HG02884 (cell line): ENCODE data around the gene PTPRM.

ENCODE experiments used
- ATAC-seq: cut with Tn5 transposase; IDR thresholded peaks from one replicate; pipeline ENCODE4 v1.9.1; 2021; ENCODE audit warnings: mild to moderate bottlenecking, moderate library complexity; ENCODE audit not compliant: unreplicated experiment

The PTPRM gene

DNA sequence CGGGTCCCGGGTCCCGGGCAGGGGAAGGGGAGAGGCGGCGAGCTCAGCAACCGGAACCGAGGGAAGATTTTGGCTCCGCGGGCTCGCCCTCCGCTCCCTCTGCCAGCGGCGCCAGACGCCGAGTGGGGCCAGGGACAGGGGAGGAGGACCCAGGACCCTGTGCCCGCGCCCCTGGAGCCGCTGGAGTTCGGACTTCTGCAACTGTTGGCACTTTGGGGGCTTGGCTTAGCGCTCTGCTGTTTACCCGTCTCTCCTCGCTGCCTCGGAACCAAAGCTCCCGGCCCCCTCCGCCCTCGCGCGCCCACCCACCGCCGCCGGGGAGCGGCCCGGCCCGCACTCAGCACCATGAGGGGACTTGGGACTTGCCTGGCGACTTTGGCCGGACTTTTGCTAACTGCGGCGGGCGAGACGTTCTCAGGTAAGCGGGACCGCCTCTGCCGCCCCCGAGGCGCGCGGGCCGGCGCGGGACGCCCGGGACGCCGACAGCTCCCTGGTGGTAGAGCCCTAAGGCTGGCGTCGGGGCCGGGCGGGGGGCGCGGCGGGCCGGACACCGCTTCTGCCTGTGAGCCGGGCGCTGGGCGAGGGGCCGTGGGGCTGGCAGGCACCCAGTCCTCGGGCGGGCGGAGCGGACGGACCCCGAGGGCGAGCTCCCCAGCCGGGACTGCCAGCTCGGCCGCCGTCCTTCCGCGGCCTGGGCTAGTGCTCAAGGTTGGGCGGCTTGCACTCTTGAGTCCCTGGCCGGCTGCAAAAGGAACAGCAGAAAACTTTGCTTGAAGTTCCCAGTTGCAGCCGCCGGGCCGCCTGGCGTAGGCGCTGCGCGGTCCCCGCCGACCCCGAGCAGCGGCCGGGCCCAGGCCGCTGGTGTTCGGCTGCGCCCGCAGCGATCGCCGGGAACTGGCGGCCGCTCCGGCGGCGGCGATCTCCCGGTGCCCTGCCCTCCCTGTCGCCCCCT, 634 bp downstream of the PTPRM start:
- peak; percentile 9 for ATAC-seq

DNA sequence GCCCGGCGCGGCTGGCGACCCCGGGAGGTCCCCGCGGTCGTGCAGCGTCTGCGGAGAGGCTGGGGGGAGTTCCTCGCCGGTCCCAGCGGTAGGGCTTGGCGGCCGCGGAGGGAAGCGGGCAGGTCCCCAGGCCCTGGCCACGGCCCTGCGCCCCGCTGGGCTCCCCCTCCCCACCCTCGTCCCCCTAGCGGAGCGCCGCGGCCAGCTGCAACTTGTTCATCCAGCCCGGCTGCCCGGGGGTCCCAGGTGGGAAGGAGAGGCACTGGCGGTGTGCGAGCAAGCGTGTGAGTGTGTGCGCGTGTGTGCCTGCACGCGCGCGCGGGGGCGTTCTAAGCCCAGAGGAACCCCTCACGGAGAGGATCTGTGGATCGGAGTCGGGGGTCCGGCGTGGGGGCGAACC, 1.3 kb downstream of the PTPRM start:
- ATAC-seq: no peak

DNA sequence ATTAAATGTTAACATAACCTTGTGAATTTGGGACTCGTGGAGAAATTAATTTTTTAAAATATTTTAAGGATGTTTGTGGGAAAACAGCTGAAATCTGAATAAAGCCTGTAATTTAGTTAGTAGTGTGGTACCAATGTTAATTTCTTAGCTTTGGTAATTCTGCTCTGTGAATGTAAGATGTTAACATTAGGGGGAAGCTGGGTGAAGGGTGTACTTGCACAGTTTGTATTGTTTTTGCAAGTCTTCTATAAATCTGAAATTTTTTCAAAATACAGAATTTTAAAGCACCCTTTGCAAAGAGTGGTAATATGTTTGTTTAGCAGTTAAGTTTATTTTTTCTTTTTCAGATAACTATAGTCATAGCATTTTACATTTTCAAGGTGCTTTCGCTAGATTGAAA, 4.5 kb downstream of the PTPRM start:
- ATAC-seq: no peak

DNA sequence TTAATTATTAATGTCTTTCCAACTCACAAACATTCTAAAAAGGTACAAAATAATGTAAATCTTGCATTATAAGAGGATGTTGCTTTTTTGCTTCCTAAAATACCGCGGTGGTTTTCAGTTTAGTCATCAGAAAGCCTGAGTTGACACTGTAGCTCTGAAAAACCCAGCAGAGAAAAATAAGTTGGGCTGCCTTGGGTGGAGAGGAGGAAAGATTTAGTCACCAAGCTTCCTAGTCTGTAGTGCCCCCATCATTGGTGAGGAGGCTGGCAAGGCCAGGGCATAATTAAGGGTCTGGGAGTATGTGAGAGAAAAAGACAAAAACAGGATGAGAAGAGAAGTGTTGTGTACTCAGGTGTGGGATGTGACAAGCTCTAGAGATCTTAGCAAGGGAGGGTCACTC, 5.7 kb downstream of the PTPRM start:
- peak; percentile 55 for ATAC-seq

DNA sequence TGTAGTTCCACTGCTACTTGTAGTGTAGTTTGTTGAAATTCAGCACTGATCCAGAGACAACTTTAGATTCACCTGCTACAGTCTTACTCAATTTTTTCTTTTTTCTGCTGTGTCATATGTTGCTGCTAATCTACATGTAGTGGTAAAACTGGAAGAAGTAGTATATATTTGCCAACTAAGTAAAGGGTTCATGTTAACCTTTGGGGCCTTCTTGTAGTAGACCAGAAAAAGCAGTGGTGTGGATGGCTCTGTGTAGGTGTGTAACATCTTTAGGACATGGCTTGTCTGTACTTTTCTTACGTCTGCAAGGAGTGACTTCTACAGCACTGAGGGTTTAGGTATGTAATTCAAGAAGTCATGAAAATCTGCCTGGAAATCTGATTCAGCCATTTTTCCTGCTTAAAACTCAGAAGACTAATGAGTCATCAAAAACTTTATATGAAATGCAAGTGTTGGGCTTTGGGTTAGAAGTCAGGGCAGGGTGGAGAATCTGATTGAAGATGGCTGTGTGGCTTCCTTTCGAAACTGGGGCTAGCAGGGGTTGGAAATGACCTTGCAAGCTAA, 8.4 kb downstream of the PTPRM start:
- no peak for ATAC-seq

DNA sequence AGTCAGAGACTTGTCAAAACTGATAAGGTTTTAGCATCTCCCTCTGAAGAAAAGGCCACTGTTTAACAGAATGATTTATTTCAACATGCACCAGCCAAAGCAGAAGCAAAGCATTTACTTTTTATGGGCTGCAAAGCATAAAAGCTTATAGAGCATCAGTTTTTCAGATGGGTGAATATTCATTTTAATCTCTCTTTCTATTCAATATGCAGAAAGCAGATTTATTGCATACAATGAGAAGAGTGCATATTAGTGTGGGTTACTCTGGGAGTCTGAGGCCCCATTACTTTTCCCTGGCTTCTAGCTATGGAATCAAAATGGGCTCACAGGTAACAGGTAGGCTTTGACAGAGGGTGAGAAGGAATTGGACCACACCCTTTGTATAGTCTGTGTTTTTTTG, 9.0 kb downstream of the PTPRM start:
- ATAC-seq: no peak

DNA sequence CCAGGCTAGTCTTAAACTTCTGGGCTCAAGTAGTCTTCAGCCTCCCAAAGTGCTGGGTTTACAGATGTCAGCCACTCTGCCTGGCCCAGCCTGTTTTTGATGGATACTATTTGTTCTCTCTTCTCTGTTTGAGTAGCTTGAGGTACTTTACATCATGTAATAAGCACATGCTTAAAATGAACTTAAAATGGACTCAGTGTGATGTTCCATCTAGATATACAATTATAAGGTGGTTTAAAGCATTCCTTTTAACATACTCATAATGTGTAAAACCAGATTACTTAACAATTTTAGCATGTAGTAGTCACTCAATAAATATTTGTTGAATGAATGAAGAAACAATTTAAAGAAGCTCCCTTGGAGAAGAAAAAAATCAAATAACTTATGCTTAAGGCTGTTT, 9.6 kb downstream of the PTPRM start:
- no peak for ATAC-seq

DNA sequence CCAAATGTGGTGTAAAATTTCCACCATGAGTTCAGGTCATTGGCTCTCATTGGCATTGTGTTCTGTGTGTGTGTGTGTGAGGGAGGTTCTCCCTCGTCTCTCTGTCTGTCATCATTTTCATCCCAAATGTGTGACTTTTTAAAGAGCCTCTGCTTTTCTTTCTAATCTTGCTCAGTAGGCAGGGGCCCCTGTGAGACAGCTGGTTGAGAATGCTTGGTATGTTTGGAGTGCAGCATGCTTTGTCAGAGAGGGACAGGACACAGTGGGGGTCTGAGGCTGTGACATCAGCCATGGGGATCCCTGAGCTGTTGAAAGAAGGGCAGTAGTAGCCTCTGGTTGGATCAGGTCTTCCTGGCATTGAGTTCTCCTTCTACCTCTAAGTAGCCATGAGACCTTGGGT, 10.6 kb downstream of the PTPRM start:
- no peak for ATAC-seq

DNA sequence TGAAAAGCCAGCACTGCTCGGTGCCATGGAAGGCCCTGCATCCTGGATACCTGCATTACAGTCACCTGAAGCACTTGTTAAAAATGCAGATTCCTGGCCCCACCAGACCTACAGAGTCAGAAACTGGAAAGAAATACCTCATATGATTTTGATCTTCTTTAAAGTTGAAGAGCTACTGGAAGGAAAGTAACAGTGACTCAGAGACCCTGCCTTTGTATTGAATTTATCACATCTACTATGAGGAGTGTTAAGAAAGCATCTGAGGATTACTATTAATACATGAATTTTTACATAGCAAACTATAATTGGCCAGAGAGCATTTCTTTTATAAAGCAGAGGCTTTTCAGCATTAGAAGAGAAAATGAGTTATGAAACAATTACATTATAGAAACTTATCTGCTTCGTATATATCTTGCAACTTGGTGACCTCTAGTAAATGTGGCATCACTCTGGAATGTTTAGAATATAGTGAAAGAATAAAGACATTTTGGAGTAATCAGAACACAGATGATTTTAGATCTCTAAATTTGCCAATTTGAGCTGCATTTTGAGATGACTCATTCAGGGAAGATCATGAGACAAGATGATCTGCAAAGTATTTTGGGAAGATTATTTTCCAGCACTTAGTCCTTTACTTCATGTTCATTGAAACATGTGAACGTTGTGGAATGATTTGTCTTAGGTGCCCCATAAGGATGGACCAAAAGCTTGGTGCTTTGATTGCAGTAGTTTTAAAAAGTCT, 12.2 kb downstream of the PTPRM start:
- no peak for ATAC-seq

DNA sequence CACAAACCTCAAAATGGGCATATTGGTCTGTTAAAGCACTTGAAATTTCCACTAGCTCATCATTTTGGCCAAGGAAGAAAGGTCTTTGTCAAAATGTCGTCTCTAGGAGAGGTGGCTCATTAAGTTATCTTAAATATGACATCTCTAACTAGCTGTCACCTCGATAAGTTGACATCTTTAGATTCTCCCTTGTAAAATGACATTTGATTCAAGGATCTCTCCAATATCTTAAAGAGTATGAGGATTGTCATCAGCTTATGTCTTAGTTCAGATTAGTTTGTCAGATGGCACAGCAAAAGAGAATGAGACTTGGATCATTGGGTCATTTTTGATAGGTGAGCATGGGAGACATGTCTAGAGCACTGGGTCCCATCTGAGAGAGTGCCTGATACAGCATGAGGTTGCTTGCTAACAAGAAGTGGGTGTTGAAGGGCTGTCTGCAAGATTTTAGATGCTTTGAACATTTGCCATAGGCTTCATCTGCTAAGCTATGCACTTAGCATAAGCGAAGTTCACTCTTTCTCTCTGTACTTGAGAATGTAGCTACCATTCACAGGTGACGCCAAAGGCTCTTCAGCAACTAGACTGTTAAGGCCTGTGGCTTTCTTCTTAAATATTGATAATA, 12.9 kb downstream of the PTPRM start:
- no peak for ATAC-seq

DNA sequence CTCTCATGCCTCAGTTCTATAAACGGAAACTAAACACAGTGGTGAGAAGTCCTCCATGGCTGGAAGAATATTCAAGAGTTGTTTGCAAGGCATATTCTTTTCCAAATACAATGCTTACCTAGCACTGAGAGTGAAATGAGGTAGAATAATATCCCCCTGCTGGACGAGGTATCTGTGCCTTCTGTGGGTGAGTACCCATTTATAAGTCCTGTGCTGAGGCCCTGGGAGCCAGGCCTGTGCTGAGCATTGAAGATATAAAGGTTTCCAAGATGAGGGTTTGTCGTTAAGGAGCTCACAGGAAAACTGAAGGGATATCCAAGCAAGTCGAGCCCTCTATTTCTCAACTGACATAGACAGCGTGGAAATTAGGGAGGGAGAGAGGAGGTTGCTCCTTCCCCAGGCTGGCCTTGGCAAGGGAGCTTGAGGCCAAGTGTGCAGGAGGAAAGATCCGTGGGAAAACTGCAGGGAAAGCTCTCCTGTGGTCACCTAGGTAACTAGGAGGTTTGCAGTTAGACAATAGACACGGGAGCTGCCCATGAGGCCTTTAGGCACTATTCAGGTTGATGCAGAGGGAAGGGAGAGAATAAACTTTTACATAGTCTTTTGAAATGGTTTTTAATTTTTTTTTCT, 17.6 kb downstream of the PTPRM start:
- no peak for ATAC-seq

DNA sequence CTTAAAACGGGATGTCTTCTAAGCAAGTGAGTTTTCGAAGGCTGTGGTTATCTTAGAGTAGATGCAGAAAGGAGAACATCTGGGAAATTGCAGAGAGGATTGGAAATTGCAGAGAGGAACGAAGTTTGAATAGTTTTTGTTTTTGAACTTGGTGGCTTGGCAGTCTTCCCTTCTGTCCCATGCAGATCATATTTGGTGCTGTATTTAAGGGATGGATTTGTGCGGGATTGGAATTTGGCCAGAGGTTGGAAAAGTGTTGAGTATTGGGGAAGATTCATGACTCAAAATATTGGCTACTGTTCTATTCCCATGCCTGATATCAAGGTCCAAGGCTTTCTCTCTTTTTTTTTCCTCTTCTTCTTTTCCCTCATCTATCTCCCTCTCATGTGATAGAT, 18.2 kb downstream of the PTPRM start:
- no peak for ATAC-seq

DNA sequence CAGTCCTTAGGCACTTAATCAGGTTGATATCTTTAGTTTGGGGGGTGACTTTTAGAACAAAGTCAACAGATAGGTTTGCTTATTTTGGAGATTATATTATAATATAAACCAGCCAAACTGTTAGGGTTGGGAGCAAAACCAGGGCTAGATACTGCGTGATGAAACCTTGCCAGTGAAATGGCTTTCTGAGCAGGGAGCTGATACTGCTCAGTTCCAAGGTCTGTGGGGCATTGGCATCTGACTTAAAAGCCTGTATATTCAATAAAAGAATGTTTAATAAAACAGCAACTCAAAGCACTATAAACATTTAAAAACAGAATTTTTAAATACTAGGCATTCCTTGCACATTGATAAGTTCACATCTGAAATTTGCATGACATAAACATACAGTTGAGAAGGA, 19.3 kb downstream of the PTPRM start:
- no peak for ATAC-seq

DNA sequence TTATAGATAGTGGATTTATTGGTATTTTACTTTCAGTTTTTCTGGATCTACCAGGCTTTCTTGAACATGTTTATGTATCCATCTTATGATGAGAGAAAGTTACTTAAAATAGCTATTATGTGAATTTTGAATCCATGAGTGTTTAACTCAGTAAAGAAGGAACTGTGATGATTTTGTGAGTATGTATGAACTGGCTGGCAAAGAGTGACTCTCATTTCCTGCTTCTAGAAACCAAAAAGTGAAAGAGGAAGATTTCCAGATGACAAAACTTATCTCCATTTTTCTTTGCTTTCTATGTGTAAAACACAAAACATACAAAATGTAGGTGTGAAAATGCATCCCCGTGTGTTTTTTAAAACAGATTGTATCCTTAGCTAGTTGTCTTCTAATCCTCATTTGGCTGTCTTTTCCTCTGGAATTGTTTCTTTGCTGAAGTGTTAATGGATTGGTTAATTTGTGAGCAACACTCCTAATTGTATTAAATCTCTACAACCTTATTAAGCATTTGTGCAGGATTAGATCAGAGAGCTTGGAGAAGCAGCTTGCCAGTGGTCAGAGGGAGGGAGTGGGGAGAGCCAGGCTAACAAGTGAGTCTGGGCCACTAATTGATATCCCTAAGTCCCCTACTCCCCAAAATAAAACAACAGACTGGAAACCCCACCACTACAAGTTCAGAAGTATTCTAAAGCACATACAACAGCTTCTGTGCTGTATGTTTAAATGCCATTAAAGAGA, 23.9 kb downstream of the PTPRM start:
- no peak for ATAC-seq

DNA sequence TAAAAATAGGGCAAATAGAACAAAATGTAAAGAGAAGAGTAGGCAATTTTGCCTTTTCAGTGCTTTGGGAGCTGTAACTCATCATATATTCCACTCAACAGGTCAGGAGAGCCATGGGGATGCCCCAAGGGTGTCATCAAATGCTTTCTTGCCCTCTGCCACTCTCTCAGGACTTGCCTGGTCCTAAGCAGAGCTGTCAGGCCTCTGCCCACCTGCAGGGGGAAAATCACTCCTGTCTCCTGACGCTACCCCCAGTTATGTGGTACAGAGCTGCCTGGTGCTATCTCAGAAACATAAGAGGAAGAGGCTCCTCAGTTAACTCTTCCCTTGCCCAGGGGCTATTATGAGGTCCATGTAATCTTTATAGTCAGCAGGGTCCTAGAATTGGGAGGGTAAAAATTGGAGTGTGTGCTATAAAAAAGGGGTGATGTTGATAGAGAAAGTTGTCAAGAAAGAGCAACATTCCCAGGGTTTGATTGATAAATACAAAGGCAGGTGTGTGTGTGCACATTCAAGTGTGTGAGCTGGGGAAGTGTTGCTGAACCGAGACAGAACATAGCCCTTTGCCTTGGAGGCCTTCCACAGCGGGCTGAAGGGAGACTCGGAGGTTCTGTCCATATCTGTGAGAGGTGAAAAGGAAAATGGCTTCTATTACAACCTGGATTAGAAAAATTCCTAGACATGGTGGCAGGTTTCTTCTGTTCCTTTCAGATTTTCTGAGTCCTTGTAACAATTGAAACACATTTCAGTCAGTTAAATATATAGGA, 25.4 kb downstream of the PTPRM start:
- no peak for ATAC-seq

DNA sequence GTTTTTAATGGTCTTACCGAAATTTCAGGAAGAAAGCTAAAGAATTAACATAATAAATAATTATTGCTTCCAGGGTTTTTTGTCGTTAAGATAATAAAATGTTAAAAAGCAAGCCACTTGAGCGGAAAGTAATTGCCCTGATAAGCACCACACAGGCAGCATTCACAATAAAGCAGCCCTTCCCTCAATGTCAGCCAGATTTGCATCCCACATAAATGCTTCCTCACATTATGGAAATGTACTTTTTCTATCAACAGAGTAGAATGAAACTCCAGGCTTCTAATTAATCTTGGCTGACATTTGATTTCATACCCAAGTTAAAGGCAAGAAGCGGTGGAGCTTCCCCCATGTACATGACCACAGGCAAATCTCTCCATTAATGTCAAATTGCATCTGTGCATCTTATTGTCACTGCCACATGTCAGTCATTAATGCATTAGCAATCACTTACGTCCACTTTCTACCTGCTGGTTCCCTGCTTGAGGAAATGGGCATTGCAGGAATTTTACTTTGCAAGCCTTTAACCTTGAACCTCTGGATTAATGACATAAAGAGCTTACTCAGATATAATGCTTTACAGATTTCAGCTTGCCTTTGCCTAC, 26.2 kb downstream of the PTPRM start:
- ATAC-seq: no peak

DNA sequence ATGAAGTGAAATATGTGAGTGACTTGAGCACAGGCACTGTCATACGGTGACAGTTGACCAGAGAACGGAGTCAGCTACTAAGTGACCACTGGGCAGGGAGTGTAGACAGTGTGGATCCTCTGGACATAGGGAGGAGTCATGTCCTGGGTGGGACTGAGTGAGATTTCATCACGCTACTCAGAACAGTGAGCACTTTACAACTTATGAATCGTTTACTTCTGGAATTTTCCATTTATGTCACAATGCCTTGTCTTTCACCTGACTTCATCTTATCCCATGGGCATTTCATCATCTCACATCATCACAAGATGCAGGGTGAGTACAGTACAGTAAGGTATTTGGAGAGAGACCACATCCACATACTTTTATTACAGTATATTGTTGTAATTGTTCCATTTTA, 29.0 kb downstream of the PTPRM start:
- no peak for ATAC-seq

DNA sequence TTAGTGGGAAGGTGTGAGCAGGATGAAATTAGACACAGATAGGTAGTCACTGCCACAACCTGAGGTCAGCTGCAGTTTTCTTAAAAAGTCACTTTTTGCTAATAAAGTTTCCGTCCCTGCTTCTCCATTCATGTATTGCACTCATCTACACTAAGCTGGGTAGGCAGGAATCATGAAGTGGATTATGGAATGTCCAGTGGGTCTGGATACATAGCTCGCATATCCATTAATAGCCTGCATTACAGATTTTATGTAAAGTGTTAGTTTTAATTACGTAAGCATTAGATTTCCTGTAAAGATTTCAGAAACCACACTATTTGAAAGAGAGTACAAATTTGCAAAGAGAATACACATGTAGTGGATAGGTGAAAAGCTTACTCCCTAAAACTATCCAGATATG, 30.4 kb downstream of the PTPRM start:
- no peak for ATAC-seq
